Sciatic nerve (tissue), 1 donor: Measurements from ENCODE around the gene TMEM80. TPM values are rescaled to one million over a fixed set of nuclear protein-coding genes. Genes with fewer than 3 reads are reported as not detected.

Source experiments
- total RNA-seq: library from RNA; stranded (reverse); fragmentation: NEBNext Ultra II Directional; extraction: Animal tissue kit (Norgen Biotek cat#: 25700); gene quantifications from one replicate; pipeline ENCODE4 v1.2.1, GENCODE V29; 2021
- donor health status: DM: no; HTN: no; CAD: no.

Gene TMEM80
- total RNA-seq, 1 donor from 2014 or later = 28.4 TPM

Other genes with a start within 250 kb of the TMEM80 start
- 33.1 TPM for gene PTDSS2, start 245.5 kb upstream of the TMEM80 start, total RNA-seq
- gene RNH1, start 188.6 kb upstream of the TMEM80 start, total RNA-seq = 134 TPM
- 45.2 TPM for gene HRAS, start 160.2 kb upstream of the TMEM80 start, total RNA-seq
- gene LRRC56, start 158.3 kb upstream of the TMEM80 start, total RNA-seq = 1.4 TPM
- gene LMNTD2, start 135.1 kb upstream of the TMEM80 start, total RNA-seq = 1.3 TPM
- 7.5 TPM for gene RASSF7, start 134.8 kb upstream of the TMEM80 start, total RNA-seq
- 33.5 TPM for gene PHRF1, start 119.3 kb upstream of the TMEM80 start, total RNA-seq
- gene IRF7, start 79.9 kb upstream of the TMEM80 start, total RNA-seq = 19.6 TPM
- gene CDHR5, start 70.9 kb upstream of the TMEM80 start, total RNA-seq = not detected
- not detected for gene SCT, start 68.6 kb upstream of the TMEM80 start, total RNA-seq
- gene DRD4, start 58.5 kb upstream of the TMEM80 start, total RNA-seq = 4.1 TPM
- gene DEAF1, start 594 bp upstream of the TMEM80 start, total RNA-seq = 52.8 TPM
- 24.9 TPM for gene EPS8L2, start 10.4 kb downstream of the TMEM80 start, total RNA-seq
- gene TALDO1, start 51.6 kb downstream of the TMEM80 start, total RNA-seq = 187 TPM
- gene GATD1, start 81.7 kb downstream of the TMEM80 start, total RNA-seq = 74.8 TPM
- gene CEND1, start 94.3 kb downstream of the TMEM80 start, total RNA-seq = not detected
- gene SLC25A22, start 102.5 kb downstream of the TMEM80 start, total RNA-seq = 7.2 TPM
- gene PIDD1, start 109.4 kb downstream of the TMEM80 start, total RNA-seq = 16.7 TPM
- gene RPLP2, start 114.2 kb downstream of the TMEM80 start, total RNA-seq = 1,209 TPM
- 174 TPM for gene PNPLA2, start 123.1 kb downstream of the TMEM80 start, total RNA-seq
- 8.7 TPM for gene CRACR2B, start 132.1 kb downstream of the TMEM80 start, total RNA-seq
- gene CD151, start 137.1 kb downstream of the TMEM80 start, total RNA-seq = 263 TPM
- 85.2 TPM for gene POLR2L, start 146.7 kb downstream of the TMEM80 start, total RNA-seq
- gene TSPAN4, start 147.0 kb downstream of the TMEM80 start, total RNA-seq = 118 TPM
- 59.4 TPM for gene CHID1, start 215.0 kb downstream of the TMEM80 start, total RNA-seq
- 119 TPM for gene AP2A2, start 230.1 kb downstream of the TMEM80 start, total RNA-seq